GM18517 (cell line): ENCODE results near the gene RIT2.
"Not testable (repeated sequence)": the region's sequence is repeated elsewhere in the genome, so short reads cannot be mapped to it uniquely, and the experiment has no call there.

Experiments
- ATAC-seq: cut with Tn5 transposase; IDR thresholded peaks from one replicate; pipeline ENCODE4 v1.9.1; 2021; ENCODE audit warnings: mild to moderate bottlenecking, moderate library complexity; ENCODE audit not compliant: unreplicated experiment

RIT2 gene

GRCh38 chr18:42854558-42854957 is 260.9 kb downstream of the RIT2 start:
- ATAC-seq = no peak

DNA sequence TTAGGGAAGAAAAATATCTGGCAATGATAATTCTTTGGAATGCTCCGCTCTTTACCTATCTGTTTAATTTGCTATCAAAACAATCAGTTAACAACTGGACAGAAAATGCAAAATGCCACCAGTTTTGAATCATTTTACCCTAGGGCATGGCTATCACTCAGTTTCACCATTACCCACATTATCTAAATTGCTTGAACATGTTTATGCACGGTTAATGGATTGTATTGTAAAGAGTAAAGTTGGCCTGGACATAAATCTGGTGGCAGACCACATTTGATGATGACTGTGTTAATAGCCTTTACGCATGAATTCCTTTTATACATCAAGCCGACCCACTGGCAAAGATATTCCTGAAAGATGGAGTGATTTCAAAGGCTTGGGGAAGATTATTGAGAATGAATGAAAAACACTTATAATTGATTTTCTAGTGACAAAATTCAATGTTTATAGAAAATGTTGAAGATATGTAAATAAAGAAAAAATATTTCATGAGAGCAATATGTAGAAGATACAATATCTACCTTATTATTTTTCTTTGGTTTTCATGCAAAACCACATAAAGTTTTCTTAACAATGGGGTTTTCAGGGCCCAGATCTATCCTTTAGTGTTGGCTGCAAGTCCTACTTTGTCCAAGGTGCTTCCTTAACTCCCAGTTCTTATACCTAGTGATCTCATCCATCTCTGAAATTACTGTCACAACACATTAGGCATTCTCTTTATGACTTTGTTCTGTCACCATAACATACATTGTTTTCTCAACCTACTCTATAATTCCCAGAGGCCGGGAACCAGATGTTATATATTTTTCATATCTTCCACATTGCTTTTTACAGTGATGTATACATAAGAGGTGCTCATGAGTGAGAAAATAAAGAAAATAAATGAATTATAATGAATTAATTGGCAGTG is 265.1 kb downstream of the RIT2 start:
- ATAC-seq = no peak

GRCh38 chr18:42839408-42839807 is 276.1 kb downstream of the RIT2 start:
- ATAC-seq = no peak

DNA sequence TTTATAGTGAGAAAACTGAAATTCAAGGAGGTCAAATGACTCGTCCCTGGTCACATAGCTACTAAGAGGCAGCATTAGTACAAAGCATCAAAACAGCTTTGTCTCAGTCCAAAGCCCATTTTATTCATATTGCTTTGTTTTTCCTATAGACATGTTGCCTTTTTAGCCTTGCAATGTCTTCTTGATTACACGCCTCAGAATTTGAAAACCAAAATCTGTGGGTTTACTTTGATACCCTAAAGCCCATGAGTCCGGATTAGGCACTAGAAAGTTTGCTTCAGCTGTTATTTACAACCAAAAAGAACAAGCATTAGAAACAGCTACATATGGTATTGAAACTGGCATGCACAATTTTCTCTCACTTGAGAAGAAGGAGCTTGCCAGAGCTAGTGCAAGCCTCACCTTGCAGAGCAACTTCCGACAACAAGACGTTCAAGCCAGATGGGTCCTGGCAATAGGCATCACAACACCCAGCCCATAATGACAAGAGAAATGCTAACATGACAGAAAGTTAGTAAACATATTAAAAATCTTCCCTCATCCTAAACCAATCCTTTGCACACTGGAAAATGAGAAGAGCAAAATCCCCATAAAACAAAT is 276.8 kb downstream of the RIT2 start:
- no peak for ATAC-seq

- ATAC-seq = no peak
These were observed 284.5 kb downstream of the RIT2 start for GRCh38 chr18:42830936-42831335.

GRCh38 chr18:42828881-42829280 is 286.6 kb downstream of the RIT2 start:
- ATAC-seq = no peak

DNA sequence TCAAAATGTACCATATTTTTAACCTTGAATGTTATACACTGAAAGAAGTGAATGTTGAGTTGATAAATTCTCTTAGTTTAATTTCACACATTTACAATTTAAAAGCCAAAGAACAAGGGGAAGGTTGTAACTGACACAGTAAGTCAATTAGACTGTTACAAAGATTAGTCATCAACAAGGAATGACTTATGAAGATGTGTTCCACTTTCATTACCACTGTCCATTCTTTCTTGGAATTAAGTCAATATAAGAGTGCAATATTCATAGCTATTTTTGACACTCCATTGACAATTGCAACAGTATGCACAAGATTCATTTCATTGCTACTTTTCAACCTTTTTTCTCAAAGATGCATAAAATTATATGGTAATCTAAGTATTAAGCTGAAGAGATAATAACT is 291.3 kb downstream of the RIT2 start:
- no peak for ATAC-seq

DNA sequence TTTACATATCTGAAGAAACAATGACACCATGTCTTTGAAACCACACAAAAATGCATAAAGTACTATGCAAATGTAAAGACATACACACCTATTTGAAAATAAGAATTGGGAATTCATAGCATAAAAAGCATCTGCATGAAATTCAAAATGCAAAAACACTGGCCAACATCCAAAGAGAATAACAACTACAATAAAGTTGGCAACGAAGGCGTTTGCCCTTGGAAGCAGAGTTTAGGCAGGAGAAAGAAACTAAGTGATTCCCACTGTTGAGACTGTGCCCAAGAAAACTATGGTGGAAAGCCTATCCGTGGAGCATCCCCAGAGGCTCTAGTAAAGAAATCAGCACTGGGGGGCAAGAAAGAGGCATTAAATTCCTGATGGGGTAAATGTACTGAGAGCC is 292.8 kb downstream of the RIT2 start:
- ATAC-seq = no peak

DNA sequence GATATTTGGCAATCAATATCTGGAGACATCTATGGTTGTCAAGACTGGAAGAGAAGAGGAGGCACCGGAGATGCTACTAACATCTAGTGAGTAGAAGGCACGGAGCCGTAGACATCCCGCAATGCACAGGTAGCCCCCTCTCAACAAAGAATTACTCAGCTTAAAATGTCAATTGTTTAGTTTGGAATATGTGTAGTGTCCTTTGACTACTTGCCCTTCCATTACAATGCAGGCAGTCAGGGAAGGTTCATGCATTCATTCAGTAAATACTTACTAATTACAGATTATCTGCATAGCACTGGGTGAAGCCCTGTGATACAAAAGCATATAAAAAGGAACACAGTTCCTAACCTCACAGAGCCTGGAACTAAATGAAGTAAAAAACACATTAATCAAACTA is 294.0 kb downstream of the RIT2 start:
- ATAC-seq = no peak

- ATAC-seq = no peak
These were observed 300.9 kb downstream of the RIT2 start for GRCh38 chr18:42814618-42815017.

DNA sequence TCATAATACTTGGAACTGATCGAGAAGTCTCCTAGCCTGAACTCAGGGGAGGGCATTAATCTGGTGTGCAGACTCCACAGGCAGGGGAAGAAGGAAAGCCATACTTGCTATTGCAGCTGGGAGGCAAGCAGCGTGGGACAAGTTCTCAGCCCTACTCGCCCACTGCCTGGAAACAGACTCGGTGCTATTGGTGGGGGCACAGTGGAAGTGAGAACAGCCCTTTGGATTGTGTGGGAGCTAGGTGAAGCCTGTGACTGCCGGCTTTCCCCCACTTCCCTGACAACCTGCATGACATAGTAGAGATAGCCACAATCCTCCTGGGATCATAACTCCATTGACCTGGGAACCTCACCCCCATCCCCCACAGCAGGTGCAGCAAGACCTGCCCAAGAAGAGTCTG is 301.3 kb downstream of the RIT2 start:
- no peak for ATAC-seq

- no peak for ATAC-seq
These were observed 301.9 kb downstream of the RIT2 start for GRCh38 chr18:42813570-42813969.

DNA sequence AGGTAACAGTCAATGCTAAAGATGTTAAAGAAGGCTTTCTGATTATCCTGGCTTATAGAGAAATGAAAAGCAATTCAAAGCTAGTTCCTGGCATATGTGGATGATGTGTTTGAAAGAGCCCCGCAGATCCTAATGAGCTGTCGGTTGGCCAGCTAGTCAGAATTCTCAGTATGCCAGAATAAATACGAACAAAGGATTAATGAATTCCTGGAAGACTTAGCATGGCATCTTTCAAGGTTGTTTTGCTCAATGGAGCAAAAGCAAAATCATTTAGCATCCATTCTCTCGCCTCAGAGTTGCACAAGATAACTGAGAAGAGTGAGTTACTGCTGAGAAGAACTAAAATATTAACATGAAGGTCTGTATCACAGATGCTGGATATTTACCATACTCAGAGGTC is 307.6 kb downstream of the RIT2 start:
- no peak for ATAC-seq

DNA sequence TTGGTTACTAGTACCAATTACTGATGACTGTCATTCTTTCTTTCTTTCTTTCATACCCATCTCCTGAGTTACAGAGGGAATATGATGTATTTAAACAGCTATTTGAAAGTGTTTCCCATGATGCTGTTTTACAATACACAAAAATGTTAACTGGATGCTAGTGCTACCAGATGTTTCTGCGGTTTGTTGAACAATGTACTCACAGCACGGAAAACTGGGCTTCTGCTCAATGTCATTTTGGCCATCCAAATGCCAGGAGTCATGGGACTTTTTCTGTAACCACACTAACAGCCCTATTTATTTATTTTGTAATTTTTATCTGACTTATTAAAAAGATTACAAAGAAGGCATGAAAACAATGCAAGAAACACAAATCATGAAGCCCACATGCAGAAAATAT is 313.8 kb downstream of the RIT2 start:
- ATAC-seq = no peak

DNA sequence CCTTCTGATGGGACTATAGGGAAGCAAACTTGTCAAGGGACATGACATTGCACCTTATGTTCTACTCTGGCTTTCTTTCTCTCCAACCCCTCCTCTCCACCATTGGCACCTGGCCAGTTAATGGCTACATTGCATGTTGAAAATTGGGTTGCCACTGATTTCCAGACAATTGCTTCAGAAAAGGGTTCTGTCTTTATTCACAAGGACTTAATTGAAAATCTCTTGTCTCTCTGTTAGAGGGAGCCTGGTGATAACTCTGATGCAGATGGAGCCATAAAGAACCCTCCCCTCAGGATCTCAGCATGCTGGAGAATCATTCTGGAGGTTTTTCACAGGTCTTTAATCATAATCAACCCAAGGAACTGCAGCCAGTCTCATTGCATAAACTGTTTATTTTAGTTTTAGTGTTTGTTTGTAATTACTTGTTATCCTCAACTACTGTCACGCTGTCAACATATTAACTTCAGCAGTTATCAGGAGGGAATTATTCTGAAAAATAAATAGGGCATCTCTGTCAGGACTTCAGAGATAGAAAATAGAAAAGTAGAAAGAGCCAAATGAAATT is 316.8 kb downstream of the RIT2 start:
- no peak for ATAC-seq

DNA sequence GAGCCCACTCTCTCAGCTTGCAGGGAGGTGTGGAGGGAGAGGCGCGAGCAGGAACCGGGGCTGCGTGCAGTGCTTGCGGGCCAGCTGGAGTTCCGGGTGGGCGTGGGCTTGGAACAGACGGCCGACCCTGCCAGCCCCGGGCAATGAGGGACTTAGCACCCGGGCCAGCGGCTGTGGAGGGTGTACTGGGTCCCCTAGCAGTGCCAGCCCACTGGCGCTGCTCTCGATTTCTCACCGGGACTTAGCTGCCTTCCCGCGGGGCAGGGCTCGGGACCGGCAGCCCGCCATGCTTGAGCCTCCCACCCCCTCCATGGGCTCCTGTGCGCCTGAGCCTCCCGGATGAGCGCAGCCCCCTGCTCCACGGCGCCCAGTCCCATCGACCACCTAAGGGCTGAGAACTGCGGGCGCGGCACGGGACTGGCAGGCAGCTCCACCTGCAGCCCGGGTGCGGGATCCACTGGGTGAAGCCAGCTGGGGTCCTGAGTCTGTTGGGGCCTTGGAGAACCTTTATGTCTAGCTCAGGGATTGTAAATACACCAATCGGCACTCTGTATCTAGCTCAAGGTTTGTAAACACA is 320.2 kb downstream of the RIT2 start:
- ATAC-seq = not testable (repeated sequence)

GRCh38 chr18:42792731-42793130 is 322.8 kb downstream of the RIT2 start:
- ATAC-seq = no peak

- no peak for ATAC-seq
These were observed 330.9 kb downstream of the RIT2 start for GRCh38 chr18:42784632-42785031.

- ATAC-seq = no peak
These were observed 332.6 kb downstream of the RIT2 start for GRCh38 chr18:42782929-42783328.

- ATAC-seq = no peak
These were observed 334.1 kb downstream of the RIT2 start for GRCh38 chr18:42781298-42781815.

DNA sequence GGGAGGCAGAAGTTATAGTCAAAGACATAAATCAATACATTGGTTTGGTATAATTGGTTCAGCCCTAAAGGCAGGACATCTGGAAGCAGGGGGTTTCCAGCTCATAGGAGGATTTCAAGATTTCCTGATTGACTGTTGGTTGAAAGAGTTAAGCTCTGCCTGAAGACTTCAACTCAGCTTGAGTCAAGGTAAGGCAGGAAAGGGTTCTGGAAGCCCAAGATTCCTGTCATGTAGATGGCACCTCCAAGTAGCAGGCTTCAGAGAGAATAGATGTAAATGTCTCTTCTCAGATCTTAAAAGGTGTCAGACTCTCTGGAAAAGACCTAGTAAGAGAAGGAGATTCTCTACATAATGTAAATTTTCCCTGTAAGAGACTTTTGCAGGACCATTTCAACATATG is 335.3 kb downstream of the RIT2 start:
- ATAC-seq = no peak
